ENCODE data around the gene PPM1J.

PPM1J gene

DNA sequence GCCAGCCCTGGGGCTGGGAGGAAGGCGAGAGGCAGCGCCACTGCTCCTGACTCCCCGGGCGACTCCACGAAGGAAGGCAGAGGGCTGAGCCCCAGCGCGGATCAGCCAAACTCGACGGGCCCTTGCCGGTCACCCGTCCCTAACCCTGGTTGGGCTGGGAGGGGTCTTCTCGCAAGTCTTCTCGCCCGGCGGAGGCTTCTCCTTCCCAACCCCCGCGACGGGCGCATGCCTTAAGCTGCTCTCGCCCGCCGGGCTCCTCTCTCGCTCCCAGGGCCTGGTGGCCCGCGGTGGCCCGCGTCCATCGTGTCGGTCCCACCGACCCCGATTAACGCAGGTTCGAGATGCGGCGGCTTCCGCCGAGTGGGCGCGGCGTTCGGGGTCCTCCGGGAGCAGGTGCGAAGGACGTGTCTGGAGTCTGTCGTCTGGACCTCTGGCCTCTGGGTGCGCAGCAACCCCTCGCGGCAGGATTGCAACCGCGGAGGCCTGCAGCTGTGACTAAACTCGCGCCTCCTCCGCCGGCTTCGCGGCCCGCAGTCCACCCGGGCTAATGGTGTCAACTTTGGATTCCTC lies 29.0 kb upstream of the PPM1J start:
- Histone ChIP-seq H3K4me2 (ENCODE audit: low read depth, low read length, poor library complexity, severe bottlenecking) (no peak overlapping the region), H3K79me2 (ENCODE audit: insufficient read depth, low read length) (no peaks in the 10 kb centered on the region), H3K36me3 (ENCODE audit: low read length) (no peaks in the 10 kb centered on the region), H3F3A (ENCODE audit: insufficient read depth) (no peaks in the 10 kb centered on the region), H3K9me2 (replicated peaks; ENCODE audit: insufficient read depth, low read length) (no peaks in the 10 kb centered on the region), H4K20me1 (ENCODE audit: low read depth, low read length) (no peaks in the 10 kb centered on the region), H3K9ac (ENCODE audit: low read length) (no peak overlapping the region), H3K4me3 (ENCODE audit: insufficient read depth, low read length, poor library complexity, severe bottlenecking) (no peak overlapping the region), H3K9me3 (ENCODE audit: insufficient read depth, low read length) (no peaks in the 10 kb centered on the region), H3K27me3 (ENCODE audit: low read length) (no peaks in the 10 kb centered on the region), H2AFZ (ENCODE audit: low read depth, low read length, severe bottlenecking) (no peak overlapping the region), H3K27ac (ENCODE audit: low read depth, low read length) (no peak overlapping the region)
- TF ChIP-seq, protein P1, sequence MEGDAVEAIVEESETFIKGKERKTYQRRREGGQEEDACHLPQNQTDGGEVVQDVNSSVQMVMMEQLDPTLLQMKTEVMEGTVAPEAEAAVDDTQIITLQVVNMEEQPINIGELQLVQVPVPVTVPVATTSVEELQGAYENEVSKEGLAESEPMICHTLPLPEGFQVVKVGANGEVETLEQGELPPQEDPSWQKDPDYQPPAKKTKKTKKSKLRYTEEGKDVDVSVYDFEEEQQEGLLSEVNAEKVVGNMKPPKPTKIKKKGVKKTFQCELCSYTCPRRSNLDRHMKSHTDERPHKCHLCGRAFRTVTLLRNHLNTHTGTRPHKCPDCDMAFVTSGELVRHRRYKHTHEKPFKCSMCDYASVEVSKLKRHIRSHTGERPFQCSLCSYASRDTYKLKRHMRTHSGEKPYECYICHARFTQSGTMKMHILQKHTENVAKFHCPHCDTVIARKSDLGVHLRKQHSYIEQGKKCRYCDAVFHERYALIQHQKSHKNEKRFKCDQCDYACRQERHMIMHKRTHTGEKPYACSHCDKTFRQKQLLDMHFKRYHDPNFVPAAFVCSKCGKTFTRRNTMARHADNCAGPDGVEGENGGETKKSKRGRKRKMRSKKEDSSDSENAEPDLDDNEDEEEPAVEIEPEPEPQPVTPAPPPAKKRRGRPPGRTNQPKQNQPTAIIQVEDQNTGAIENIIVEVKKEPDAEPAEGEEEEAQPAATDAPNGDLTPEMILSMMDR (IDR thresholded peaks at IDR 0.05; ENCODE audit: insufficient read depth, low read length, poor library complexity, severe bottlenecking): no peak
- no peak for TF ChIP-seq EZH2phosphoT487 (conservative IDR thresholded peaks at IDR 0.05; ENCODE audit: low read length)

DNA sequence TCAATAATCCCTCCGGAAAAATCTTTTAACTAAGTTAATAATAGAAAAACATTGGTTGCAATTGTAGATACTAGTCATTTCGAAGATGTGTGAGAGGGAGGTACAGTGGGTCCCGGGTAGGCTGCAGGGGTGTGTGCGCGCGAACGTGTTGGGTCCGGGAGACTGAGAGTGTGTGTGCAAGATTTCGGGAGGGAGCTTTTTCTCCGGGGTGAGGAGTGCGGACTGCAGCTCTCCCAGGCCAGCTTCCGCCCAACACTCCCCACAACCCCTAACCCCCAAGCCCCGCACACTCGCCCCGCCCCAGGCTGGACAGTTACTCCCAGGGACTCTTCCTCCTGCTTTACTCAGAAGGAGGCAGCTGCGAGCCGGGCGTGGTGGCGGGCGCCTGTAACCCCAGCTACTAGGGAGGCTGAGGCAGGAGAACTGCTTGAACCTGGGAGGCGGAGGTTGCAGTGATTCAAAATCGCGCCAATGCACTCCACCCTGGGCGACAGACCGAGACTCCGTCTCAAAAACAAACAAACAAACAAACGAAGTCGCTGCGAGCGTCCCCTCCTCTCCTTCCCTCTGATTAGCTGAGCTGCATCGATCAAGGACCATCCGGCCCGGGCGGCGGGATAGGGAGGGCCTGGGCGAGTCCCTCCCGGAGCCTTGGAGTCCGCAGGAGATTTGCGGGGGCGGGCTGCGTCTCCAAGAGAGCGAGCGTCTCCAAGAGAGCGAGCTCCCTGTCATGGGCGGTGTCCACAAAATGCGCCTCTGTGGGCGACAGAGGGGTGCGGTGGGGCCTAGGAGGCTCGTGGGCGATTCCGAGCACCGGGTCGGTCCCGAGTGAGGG lies 28.3 kb upstream of the PPM1J start:
- no peaks in the 10 kb centered on the region for H3K79me2 ChIP-seq (ENCODE audit: insufficient read depth, low read length)
- H3K27me3 ChIP-seq (ENCODE audit: low read length): no peaks in the 10 kb centered on the region
- no peak overlapping the region for H3K4me2 ChIP-seq (ENCODE audit: low read depth, low read length, poor library complexity, severe bottlenecking)
- no peaks in the 10 kb centered on the region for H3K9me2 ChIP-seq (replicated peaks; ENCODE audit: insufficient read depth, low read length)
- H2AFZ ChIP-seq (ENCODE audit: low read depth, low read length, severe bottlenecking): no peak overlapping the region
- H3K27ac ChIP-seq (ENCODE audit: low read depth, low read length): no peak overlapping the region
- H3K9ac ChIP-seq (ENCODE audit: low read length): no peak overlapping the region
- no peak overlapping the region for H3K4me3 ChIP-seq (ENCODE audit: insufficient read depth, low read length, poor library complexity, severe bottlenecking)
- no peaks in the 10 kb centered on the region for H4K20me1 ChIP-seq (ENCODE audit: low read depth, low read length)
- H3K9me3 ChIP-seq (ENCODE audit: insufficient read depth, low read length): no peaks in the 10 kb centered on the region
- no peaks in the 10 kb centered on the region for H3K36me3 ChIP-seq (ENCODE audit: low read length)
- TF ChIP-seq, protein P1 (IDR thresholded peaks at IDR 0.05; ENCODE audit: insufficient read depth, low read length, poor library complexity, severe bottlenecking): no peak
- no peak for TF ChIP-seq EZH2phosphoT487 (conservative IDR thresholded peaks at IDR 0.05; ENCODE audit: low read length)
- no peaks in the 10 kb centered on the region for H3F3A ChIP-seq (ENCODE audit: insufficient read depth)

GRCh38 chr1:112737573-112737972 lies 22.4 kb upstream of the PPM1J start:
- no peaks in the 10 kb centered on the region for H3K9me2 ChIP-seq (replicated peaks; ENCODE audit: insufficient read depth, low read length)
- H3K79me2 ChIP-seq (ENCODE audit: insufficient read depth, low read length): no peaks in the 10 kb centered on the region
- H3K4me3 ChIP-seq (ENCODE audit: insufficient read depth, low read length, poor library complexity, severe bottlenecking): no peak overlapping the region
- H3K27me3 ChIP-seq (ENCODE audit: low read length): no peaks in the 10 kb centered on the region
- no peak overlapping the region for H3K27ac ChIP-seq (ENCODE audit: low read depth, low read length)
- no peak overlapping the region for H2AFZ ChIP-seq (ENCODE audit: low read depth, low read length, severe bottlenecking)
- TF ChIP-seq EZH2phosphoT487 (conservative IDR thresholded peaks at IDR 0.05; ENCODE audit: low read length): no peak
- TF ChIP-seq, protein P1 (IDR thresholded peaks at IDR 0.05; ENCODE audit: insufficient read depth, low read length, poor library complexity, severe bottlenecking): no peak
- no peaks in the 10 kb centered on the region for H4K20me1 ChIP-seq (ENCODE audit: low read depth, low read length)
- H3K36me3 ChIP-seq (ENCODE audit: low read length): no peaks in the 10 kb centered on the region
- no peaks in the 10 kb centered on the region for H3K9me3 ChIP-seq (ENCODE audit: insufficient read depth, low read length)
- H3K9ac ChIP-seq (ENCODE audit: low read length): no peak overlapping the region
- H3F3A ChIP-seq (ENCODE audit: insufficient read depth): no peaks in the 10 kb centered on the region
- H3K4me2 ChIP-seq (ENCODE audit: low read depth, low read length, poor library complexity, severe bottlenecking): no peak overlapping the region
